ENCODE measurements around the gene WSB1. TPM values are rescaled to one million over a fixed set of nuclear protein-coding genes. Genes with fewer than 3 reads are reported as not detected.
"Not testable (repeated sequence)": the region's sequence is repeated elsewhere in the genome, so short reads cannot be mapped to it uniquely, and the experiment has no call there.

Gene WSB1
- total RNA-seq, 1 donor from 2014 or later, result 187 TPM

DNA sequence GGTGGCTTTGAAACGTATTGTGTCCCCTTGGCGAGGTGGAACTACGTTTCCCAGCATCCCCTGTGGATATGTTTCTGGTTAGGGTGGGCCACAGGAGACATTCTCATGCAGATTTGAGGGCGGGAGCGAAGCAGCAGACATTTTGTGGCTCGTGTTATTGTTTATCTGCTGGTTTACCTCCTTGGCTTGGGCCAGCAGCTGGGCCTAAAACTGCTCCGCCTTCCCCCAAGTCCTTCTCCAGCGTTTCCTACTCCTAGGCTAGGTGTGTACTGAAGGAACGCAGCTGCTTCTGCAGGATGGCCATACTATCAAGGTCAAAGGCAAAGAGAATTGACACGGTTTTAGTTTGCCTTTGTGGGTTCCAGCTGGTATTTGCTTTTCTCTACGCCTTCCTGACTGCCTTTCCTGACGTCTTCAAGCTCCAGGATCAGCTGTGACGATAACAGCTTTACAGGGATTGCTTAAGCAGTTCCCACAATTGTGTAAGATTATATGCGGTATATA is 17.2 kb upstream of the WSB1 start:
- FAIRE-seq, result no peak
- DNase-seq (ENCODE audit: low spot score in 2 of 2), result no peak

DNA sequence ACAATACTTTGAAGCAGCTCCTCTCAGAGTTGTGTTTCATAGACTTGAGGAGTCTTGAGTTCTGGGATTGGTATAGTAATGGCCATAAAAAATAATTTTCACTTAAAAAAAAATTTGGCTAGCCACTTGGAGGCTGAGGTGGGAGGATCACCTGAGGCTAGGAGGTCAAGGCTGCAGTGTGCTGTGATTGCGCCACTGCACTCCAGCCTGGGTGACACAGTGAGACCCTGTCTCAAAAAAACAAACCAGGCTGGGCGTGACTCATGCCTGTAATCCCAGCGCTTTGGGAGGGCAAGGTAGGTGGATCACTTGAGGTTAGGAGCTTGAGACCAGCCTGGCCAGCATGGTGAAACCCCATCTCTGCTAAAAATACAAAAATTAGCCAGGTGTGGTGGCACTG is 14.8 kb upstream of the WSB1 start:
- FAIRE-seq; DNase-seq (ENCODE audit: low spot score in 2 of 2): not testable (repeated sequence)

DNA sequence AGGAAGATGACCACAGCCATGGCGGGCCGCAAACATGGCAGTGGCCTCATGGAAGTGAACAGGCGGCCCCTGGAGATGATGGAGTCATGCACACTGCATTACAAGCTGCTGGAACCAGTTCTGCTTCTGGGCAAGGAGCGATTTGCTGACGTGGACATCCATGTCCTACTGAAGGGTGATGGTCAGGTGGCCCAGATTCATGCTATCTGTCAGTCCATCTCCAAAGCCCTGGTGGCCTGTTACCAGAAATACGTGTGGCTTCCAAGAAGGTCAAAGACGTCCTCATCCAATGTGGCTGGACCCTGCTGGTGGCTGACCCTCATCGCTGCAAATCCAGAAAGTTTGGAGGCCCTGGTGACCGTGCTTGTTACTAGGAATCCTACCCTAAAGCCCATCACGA is 13.4 kb upstream of the WSB1 start:
- no peak for FAIRE-seq
- no peak for DNase-seq (ENCODE audit: low spot score in 2 of 2)

DNA sequence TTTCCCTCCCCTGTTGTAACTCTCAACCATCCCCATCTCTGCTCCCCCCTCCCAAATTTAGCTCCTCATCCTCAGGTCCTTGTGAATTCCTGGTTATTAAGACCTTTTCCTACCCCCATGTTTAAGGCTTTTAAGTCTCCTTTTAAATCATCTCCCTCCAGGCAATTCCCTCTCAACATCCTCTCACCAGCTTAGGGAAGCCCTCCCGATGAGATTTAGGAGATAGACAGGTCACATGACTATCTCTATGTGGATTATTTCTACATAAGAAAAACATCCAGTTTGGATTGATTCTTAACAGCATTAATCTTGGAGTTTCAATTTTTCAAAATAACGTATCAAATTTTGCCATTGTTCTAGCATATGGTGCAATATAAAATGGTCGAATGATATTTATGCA is 12.5 kb upstream of the WSB1 start:
- no peak for FAIRE-seq
- no peak for DNase-seq (ENCODE audit: low spot score in 2 of 2)

DNA sequence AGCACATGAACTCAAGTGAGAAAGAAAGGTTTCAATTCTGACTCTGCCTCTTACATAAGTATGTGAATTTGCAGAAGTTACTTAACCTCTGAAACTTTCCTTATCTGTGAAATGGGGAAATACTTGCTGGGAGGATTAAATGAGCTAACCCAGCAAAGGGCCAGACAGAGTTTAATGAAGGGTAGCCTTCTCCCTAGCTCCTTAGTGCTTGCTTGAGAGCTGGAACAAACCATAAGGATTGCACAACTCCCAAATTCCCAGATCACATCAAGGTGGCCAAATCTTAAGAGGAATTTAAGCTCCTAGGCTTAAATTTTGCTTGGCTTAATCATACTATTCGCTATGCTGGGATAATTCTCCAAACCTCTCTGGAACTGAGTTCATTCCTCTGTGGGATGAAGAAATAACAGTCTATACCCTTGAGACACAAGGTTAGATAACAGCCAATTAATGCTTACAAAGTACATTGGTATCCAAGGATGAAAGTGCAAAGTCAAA is 11.8 kb upstream of the WSB1 start:
- FAIRE-seq (no peak), DNase-seq (ENCODE audit: low spot score in 2 of 2) (no peak)

DNA sequence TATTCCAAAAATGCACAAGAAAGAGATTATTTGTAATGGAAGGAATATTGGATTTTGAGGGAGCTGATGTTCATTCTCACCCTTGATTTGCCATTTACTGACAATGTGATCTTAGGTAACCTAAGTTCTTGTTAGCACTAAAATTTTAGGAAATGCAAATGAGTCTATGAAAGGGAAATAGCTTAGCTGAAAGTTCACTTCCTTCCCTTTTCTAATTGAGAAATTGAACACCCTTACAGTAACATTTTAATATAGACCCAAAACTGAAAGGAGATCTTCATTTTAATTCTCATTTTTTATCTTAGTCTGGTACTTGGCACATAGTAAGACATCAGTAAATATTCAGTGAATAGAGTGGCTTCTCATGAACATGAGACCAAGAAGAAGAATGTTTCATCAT is 10.9 kb upstream of the WSB1 start:
- FAIRE-seq (no peak), DNase-seq (ENCODE audit: low spot score in 2 of 2) (no peak)

DNA sequence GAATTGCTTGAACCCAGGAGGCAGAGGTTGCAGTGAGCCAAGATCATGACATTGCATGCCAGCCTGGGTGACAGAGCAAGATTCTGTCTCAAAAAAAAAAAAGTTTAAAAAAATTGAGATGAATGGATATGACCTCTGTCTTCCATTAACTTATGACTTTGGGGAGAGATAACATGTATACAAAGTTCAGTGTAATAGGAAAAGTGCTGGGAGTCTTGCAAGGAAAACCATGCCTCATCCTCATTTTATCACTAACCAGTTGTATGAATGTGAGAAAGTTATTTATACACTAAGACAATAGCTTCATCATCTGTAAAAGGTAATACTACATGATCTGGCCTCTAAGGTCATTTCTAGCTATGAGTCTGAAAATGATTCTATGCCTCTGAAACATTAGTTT is 10.2 kb upstream of the WSB1 start:
- DNase-seq (ENCODE audit: low spot score in 2 of 2) (no peak), FAIRE-seq (no peak)

DNA sequence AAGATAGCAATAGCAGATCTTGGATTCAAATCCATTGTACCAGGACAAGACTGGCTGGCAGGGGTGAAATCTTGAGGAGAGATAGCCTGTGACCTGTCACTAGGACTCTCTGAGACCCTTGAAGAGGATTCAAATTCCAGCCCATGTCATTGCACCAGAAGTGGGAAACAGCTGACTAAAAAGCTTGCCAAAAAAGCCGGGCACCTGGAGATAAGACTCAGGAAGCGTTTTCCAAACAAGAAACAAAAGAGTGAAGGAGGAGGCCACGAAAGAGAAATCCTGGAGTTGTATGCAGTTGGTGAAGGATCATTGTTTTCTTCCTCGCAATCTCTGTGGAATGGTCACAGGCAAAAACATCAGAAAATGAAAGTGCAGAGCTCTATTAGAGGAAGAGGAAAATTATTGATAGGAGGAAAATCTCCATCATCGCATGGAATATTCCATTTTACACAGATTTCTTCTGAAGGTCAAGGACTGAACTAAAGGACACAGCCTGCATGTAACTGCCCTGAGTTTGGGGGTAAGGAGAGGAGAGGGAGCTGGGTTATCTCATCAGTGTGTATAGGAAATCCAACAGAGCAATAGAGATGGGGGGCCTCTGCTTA is 9.0 kb upstream of the WSB1 start:
- FAIRE-seq, result no peak

DNA sequence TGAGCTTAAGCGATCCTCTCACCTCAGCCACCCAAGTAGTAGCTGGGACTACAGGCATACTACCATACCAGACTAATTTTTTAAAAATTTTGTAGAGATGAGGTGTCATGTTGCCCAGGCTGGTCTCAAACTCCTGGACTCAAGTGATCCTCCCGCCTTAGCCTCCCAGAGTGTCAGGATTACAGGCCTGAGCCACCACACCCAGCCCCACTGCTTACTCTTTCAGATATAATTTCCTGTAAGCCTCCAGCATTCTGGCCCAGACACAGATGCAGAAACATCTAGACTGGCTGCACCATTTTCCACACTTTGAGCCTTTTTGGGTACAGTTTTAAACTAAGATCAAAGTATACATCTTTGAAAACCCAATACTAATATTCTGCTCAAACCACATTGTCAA is 8.4 kb upstream of the WSB1 start:
- no peak for FAIRE-seq
- DNase-seq (ENCODE audit: low spot score in 2 of 2), result no peak

More for the DNA sequence above, 9.0 kb upstream of the WSB1 start:
- DNase-seq (ENCODE audit: low spot score in 2 of 2), result no peak

DNA sequence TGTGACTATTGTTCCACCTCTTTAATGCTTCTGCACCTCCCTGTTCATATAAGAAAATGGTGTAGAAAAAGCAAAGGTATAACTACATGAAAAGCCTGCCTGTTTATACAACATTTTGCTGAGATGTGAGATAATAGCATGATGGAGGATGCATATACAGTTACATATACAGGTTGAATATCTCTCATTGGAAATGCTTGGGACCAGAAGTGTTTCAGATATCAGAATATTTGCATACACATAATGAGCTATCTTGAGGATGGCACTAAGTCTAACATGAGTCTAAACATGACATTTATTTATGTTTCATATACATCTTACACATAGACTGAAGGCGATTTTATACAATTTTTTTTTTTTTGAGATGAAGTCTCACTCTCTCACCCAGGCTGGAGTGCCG is 5.7 kb upstream of the WSB1 start:
- FAIRE-seq, result no peak

DNA sequence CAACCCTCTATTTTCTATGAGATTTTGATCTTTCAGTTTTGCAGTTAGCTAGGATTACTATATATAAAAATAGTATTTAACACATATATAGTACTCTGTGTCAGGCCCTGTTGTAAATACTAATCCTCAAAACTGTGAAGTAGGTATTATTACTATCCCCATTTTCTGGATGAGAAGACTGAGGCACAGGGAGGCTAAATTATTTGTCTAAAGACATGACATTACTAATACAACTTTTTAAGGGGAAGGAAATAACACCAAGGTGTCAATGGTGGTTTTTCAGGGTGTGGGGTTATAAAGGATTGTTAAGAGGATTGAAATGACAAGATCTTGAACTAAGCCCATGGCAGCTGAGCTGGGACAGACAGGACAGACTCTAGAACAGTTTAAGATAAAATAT is 4.1 kb upstream of the WSB1 start:
- no peak for DNase-seq (ENCODE audit: low spot score in 2 of 2)
- FAIRE-seq, result no peak

More for the DNA sequence above, 5.7 kb upstream of the WSB1 start:
- no peak for DNase-seq (ENCODE audit: low spot score in 2 of 2)

DNA sequence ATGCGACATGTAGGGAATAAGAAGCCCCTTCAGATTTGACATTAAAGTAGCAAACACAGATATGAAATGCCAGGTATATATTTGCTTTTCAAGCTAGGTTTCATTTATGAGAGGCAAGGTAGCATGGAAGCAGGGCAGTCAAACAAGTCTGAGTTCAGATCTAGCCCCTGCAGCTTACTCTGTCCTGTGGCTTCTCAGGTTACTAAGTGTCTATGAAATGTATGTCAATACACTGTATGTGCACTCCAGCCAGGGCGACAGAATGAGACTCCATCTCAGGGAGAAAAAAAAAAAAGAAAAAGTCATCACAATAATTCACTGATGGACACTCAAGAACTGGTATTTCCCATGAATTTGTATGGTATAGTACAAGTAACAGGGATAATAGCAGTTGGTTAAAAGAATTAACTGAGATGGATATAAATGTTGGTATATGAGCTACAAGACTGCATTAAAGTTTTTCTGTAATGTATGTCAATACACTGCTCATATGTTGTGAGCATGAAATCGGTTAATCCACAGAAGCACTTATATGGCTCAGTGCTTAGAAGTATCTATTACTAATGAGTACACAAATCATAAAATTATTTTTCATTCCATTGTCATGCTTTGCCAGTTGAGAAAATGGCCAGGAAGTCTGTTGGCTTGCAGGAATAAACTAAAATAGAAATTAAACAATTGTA is 2.9 kb upstream of the WSB1 start:
- no peak for FAIRE-seq
- no peak for DNase-seq (ENCODE audit: low spot score in 2 of 2)

DNA sequence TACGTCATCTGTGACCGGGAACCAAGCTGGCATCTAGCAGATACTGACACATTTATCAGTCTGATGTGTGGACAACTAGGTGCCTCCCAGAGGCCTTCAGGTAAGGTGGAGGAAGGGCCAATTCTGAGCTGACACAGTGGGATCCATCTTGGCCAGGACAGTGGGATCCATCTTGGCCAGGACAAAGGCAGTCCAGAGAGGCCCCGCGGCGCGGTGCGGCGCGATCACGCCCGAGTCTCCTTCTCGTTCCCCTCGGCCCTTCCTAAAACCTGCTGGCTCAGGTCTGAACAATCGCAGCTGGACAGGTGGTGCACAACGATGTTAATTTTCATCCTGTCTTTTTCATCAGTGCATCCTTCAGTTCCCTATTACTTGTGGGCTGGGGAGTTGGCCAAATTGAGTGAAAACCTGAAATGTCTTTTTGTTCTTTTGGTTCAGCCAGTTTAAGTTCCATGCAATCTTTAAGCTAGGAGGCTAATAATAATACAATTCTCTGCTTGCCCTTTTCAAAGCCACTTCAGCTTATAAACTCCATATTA is 486 bp upstream of the WSB1 start:
- DNase-seq (ENCODE audit: low spot score in 2 of 2) (no peak), FAIRE-seq (no peak)

DNA sequence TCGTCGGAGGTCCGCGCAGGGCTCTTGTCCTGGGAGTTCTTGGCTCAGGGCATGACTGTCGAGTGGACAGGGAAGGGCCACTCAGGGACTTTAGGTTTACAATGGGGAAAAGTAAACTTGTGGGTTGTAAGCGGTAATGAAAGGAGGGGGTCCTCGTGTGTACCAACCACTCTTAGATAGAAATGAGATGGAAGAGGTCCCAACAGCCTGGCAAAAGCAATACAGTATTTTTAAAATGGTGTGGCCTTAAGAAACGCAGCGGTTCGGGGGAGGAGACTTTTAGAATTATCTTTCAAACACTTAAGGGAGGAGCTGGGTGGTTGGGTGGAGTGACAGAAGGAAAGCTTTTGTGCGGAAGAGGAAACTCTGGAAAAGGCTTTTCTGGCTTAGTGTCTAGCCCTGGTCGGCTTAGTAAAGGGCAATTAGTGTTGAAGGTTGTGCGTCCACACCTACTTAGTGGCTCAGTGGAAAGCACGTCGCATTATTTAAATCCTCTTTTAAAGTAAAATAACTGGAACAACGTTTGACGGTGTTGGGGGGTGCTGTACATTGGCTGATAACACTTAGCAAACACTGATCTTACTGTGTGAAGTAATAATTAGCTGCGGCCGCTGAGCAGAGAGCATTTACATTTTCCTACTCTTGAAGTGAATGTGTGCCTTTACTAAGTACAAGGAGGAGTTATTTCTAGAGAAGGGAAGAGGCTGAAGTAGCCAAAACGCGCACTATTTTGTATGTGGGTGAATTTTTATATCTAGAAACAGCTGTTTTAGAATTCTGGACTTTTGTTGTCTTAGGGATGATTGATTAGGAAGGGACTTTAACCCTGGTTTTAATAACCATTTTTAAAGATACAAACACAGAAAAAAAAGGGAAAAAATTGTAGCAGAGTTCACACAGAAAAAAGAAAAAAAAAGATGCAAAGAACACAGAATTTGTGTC is 1.0 kb downstream of the WSB1 start:
- FAIRE-seq, result no peak
- peak; percentile 26 to 29 for DNase-seq (ENCODE audit: low spot score in 2 of 2)

DNA sequence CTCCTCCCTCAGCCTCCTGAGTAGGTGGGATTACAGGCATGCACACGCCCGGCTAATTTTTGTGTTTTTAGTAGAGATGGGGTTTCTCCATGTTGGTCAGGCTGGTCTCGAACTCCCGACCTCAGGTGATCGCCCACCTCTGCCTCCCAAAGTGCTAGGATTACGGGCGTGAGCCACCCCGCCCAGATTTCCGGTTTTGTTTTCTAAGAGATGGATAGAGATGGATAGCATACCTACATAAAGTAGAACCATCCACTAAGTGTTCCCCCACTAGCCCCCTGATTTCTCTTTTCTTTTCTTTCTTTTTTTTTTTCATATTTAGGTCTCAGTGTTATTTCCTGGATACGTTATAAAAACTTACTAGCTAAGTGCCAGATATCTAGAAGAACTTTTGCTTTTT is 2.0 kb downstream of the WSB1 start:
- DNase-seq (ENCODE audit: low spot score in 2 of 2) (no peak), FAIRE-seq (no peak)

DNA sequence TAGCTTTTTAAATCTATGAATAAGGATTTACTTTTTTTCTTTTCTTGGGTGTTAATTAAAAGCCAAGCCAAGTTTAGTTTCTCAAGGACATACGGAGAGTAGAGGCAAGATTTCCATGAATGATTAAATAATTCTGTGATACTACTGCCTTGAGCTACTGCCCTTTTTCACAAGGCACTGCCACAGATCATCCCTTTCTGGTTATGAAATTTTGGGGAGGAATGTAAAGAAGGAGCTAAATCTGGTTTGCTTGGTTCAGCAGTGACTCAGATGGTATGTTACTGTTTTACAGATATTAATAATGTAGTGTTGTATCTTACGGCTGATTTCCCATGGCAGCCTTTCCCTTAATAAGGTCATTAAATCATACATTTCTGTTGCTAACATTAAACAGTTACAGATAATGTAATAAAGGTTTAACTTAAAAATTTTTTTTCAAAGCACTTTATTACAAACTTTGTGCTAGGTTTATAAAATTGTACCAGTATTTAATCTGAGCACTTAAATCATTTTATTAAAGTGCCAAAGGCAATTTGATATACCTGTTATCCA is 2.6 kb downstream of the WSB1 start:
- no peak for FAIRE-seq
- DNase-seq (ENCODE audit: low spot score in 2 of 2), result no peak

DNA sequence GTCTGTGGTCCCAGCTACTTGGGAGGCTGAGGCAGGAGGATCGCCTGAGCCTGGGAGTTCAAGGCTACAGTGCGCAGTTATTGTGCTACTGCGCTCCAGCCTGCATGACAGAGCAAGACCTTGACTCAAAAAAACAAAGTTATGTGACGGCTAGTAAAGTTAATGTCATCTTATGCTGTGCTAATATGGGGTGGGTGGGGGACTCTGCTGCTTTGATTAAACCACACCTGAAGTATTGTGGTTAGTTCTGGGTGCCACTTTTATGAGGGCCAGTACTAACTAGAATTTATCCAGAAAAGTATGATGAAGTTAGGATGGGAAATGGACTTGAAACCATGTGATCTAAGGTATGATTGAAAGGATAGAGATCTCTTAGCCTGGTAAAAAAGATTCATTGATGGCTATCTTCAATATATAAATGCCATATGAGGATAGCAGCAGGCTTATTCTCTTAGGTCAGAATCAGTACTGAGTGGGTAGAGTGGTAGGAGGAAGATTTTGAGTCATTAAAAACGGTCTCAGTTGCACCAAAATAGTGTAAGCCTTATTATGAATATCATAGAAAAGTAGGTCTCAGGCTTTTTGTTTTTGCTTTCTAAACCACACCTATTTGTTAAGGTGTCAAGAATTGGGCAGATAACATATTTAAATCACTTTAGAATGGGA is 5.6 kb downstream of the WSB1 start:
- FAIRE-seq, result no peak
- no peak for DNase-seq (ENCODE audit: low spot score in 2 of 2)

DNA sequence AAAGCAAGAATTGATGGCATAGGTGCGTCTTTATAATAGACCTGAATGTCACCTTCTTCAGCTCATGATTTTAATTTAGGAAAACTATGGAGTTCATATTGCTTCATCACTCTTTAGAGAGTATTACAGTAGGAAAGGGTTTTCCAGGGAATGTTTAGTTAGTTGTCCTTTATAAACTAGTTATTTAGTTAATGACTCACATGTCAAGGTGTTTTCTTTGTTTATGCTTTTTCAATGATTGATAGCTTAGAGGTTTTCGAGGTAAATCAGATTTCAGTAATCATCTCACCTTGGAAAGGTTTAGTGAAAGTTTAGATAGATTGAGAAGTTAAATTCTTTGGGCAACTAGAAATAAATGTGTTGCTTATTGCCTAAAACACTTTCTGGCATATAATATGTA is 9.8 kb downstream of the WSB1 start:
- FAIRE-seq, result no peak

DNA sequence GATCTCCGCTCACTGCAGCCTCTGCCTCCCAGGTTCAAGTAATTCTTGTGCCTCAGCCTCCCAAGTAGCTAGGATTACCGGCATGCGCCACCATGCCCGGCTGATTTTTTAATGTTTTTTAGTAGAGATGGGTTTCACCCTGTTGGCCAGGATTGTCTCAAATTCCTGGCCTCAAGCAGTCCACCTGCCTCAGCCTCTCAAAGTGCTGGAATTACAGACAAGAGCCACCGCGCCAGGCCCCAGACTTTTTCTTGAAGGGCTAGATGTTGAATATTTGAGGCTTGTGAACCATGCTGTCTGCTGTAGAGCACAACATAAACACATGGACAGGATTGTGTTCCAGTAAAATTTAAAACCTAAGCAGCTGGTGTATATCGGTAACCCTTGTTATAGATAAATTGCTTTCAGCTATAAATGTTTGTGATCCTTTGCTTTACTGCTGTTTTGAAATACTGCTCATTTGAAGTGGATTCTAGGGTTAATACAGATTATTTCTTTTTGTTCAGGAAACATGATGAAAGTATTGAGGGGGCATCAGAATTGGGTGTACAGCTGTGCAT is 12.4 kb downstream of the WSB1 start:
- FAIRE-seq (no peak), DNase-seq (ENCODE audit: low spot score in 2 of 2) (no peak)

More for the DNA sequence above, 9.8 kb downstream of the WSB1 start:
- no peak for DNase-seq (ENCODE audit: low spot score in 2 of 2)

Data from frontal cortex (tissue), 4 donors.